Lower lobe of right lung (tissue), 2 donors: Measurements from ENCODE around the gene OR5J2. TPM values are rescaled to one million over a fixed set of nuclear protein-coding genes. Genes with fewer than 3 reads are reported as not detected.
"Not testable (repeated sequence)": the region's sequence is repeated elsewhere in the genome, so short reads cannot be mapped to it uniquely, and the experiment has no call there.

ENCODE experiments used
- ATAC-seq, 2 donors: fragments of 200-7000 bp; cut with Tn5 transposase; one replicate each; pipeline ENCODE4 v1.9.1; 2020 to 2022; ENCODE audit warnings: mild to moderate bottlenecking in 2 of 2, moderate library complexity in 2 of 2
- DNase-seq: peaks from one replicate; pipeline ENCODE4 v3.0.0-alpha.2; 2020
- H3K27ac ChIP-seq: fragments of 200-600 bp; one replicate; pipeline ENCODE4 v1.8.0; 2022
- H3K27me3 ChIP-seq: fragments of 200-600 bp; one replicate; pipeline ENCODE4 v1.8.0; 2022; ENCODE audit warnings: low read depth
- H3K36me3 ChIP-seq: fragments of 200-600 bp; one replicate; pipeline ENCODE4 v1.8.0; 2022; ENCODE audit warnings: mild to moderate bottlenecking
- H3K4me1 ChIP-seq: fragments of 200-600 bp; one replicate; pipeline ENCODE4 v1.8.0; 2022
- H3K4me3 ChIP-seq: fragments of 200-600 bp; one replicate; pipeline ENCODE4 v1.8.0; 2022; ENCODE audit warnings: mild to moderate bottlenecking
- H3K9me3 ChIP-seq: fragments of 200-600 bp; one replicate; pipeline ENCODE4 v1.8.0; 2022
- intact Hi-C: fragments of 100-400 bp; cut with DNase I; formaldehyde crosslinking; loops from one replicate; pipeline ENCODE4 v1.11.0; 2022
- long read RNA-seq: library from polyadenylated mRNA; unstranded; transcript quantifications from one replicate; pipeline ENCODE4 v2.0.0, GENCODE V29; 2021
- total RNA-seq: library from RNA; stranded (reverse); fragmentation: NEBNext Ultra II Directional; extraction: Animal tissue kit (Norgen Biotek cat#: 25700); gene quantifications from one replicate; pipeline ENCODE4 v1.2.1, GENCODE V29; 2021
- TF ChIP-seq, protein P1 (sequence below): fragments of 200-600 bp; IDR thresholded peaks from one replicate; pipeline ENCODE4 v1.8.0; 2022; ENCODE audit warnings: antibody characterized with exemption, mild to moderate bottlenecking
- donor health status: DM: no; HTN: yes; CAD: no; lungs with severe emphysema.

OR5J2 gene
- not detected for total RNA-seq
- long read RNA-seq: 0 reads

GRCh38 chr11:56176318-56176717 is at the start of gene OR5J2:
TSS of gene OR5J2 (plus strand) at chr11:56176618. CDS start at chr11:56176618, 0 bp downstream.
- TF ChIP-seq, protein P1, sequence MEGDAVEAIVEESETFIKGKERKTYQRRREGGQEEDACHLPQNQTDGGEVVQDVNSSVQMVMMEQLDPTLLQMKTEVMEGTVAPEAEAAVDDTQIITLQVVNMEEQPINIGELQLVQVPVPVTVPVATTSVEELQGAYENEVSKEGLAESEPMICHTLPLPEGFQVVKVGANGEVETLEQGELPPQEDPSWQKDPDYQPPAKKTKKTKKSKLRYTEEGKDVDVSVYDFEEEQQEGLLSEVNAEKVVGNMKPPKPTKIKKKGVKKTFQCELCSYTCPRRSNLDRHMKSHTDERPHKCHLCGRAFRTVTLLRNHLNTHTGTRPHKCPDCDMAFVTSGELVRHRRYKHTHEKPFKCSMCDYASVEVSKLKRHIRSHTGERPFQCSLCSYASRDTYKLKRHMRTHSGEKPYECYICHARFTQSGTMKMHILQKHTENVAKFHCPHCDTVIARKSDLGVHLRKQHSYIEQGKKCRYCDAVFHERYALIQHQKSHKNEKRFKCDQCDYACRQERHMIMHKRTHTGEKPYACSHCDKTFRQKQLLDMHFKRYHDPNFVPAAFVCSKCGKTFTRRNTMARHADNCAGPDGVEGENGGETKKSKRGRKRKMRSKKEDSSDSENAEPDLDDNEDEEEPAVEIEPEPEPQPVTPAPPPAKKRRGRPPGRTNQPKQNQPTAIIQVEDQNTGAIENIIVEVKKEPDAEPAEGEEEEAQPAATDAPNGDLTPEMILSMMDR: no peak
- no peak for DNase-seq
- Histone ChIP-seq H3K9me3 (peaks cover 6% of the 10 kb centered on the region), H3K27ac (no peak within 1 kb of the TSS), H3K27me3 (no peaks in the 10 kb centered on the region), H3K36me3 (no peaks in the 10 kb centered on the region), H3K4me3 (no peak within 1 kb of the TSS), H3K4me1 (no peaks in the 10 kb centered on the region)
- ATAC-seq: no peak
- intact Hi-C loops: no loop called here

DNA sequence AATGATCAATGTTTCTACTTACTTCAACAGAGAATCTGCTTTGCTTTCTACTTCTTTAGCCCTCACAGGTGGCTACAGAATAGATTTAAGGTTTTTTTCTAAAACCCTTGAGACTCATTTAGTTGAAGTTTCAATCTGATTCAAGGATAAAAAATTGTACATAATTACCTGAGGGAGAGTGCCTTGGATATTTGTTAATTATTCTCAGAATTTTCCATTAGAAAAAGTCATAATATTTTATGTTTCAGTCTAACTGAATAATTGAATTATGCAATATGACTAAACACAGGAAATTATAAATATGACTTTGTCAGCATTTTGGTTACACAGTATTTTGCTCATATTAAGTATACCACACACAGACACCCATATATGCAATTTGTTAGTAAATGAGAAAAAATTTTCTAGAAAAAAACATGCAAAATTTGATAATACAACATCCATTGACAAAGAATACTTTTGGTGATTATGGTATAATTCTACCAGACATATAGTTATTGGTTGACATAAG is 36.2 kb upstream of the OR5J2 start, which contains the start of gene OR8J3:
Gene OR8J3 (minus strand): TSS at position 51 of the 511 bp plus-strand sequence. CDS start 2,483 bp downstream, outside the sequence.
- DNase-seq (no peak), ATAC-seq (no peak)
- no peaks in the 10 kb centered on the region for H3K27me3 ChIP-seq
- no peaks in the 10 kb centered on the region for H3K9me3 ChIP-seq
- H3K4me3 ChIP-seq: no peak within 1 kb of the TSS
- TF ChIP-seq, protein P1: no peak
- H3K36me3 ChIP-seq: no peaks in the 10 kb centered on the region
- intact Hi-C loops: no loop called here
- H3K4me1 ChIP-seq: no peaks in the 10 kb centered on the region
- no peak within 1 kb of the TSS for H3K27ac ChIP-seq

- ATAC-seq, H3K4me3 ChIP-seq, intact Hi-C loops, H3K9me3 ChIP-seq, H3K36me3 ChIP-seq, DNase-seq, H3K4me1 ChIP-seq, H3K27me3 ChIP-seq, H3K27ac ChIP-seq: not testable (repeated sequence)
These were observed 32.7 kb upstream of the OR5J2 start for GRCh38 chr11:56143681-56144080.

GRCh38 chr11:56151376-56151775 is 25.0 kb upstream of the OR5J2 start:
- intact Hi-C loops: no loop called here
- TF ChIP-seq, protein P1: no peak

GRCh38 chr11:56152333-56152732 is 24.1 kb upstream of the OR5J2 start:
- H3K27me3 ChIP-seq: no peaks in the 10 kb centered on the region
- H3K27ac ChIP-seq: no peak overlapping the region
- intact Hi-C loops: no loop called here
- no peak overlapping the region for H3K4me3 ChIP-seq
- TF ChIP-seq, protein P1: no peak
- H3K4me1 ChIP-seq: no peaks in the 10 kb centered on the region
- DNase-seq (no peak), ATAC-seq (no peak)
- H3K9me3 ChIP-seq: peaks cover 6% of the 10 kb centered on the region
- no peaks in the 10 kb centered on the region for H3K36me3 ChIP-seq

More at GRCh38 chr11:56151376-56151775, 25.0 kb upstream of the OR5J2 start:
- H3K4me3 ChIP-seq: no peak overlapping the region
- DNase-seq (no peak), ATAC-seq (no peak)
- H3K27ac ChIP-seq: no peak overlapping the region
- no peaks in the 10 kb centered on the region for H3K36me3 ChIP-seq
- H3K27me3 ChIP-seq: no peaks in the 10 kb centered on the region
- peaks cover 4% of the 10 kb centered on the region for H3K9me3 ChIP-seq
- H3K4me1 ChIP-seq: no peaks in the 10 kb centered on the region

DNA sequence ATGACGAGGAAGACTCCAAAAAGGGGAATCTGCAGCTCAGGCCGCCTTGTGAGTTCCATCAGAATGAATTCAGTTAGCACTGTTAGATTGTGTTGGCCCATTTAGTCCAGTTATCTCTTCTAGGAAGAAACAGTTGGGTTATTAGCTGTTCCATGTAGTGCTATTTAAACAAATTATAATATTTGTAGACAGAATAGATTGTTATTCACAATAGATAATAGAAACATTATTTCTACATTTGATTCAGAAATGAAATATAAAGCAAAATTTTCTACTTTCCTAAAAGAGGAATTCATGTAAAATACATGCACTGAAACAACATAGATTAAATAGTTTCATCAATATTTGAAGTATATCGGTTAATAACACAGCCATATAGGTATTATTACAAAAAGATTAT is 16.2 kb upstream of the OR5J2 start, which contains the start of gene OR8K5:
Gene OR8K5 (minus strand): TSS at position 101 of the 400 bp plus-strand sequence. CDS start 0 bp downstream, at position 101.
- Histone ChIP-seq H3K36me3 (no peaks in the 10 kb centered on the region), H3K27ac (no peak within 1 kb of the TSS), H3K4me3 (no peak within 1 kb of the TSS), H3K27me3 (no peaks in the 10 kb centered on the region), H3K9me3 (peaks cover 12% of the 10 kb centered on the region), H3K4me1 (no peaks in the 10 kb centered on the region)
- ATAC-seq (no peak), DNase-seq (no peak)
- intact Hi-C loops: no loop called here
- TF ChIP-seq, protein P1: no peak
